SH-SY5Y (cell line): ENCODE data around the gene MELK.

Experiments
- GATA2 ChIP-seq: IDR thresholded peaks from 2 replicates; pipeline ENCODE4 v1.6.1; 2011; ENCODE audit warnings: mild to moderate bottlenecking, low read depth, low read length
- GATA3 ChIP-seq: IDR thresholded peaks from 2 replicates; pipeline ENCODE4 v1.6.1; 2011; ENCODE audit warnings: low read depth, mild to moderate bottlenecking, low read length, moderate library complexity

MELK gene

GRCh38 chr9:36572515-36573418 is at the start of gene MELK:
Gene MELK, plus strand, starts transcription at chr9:36572895. Its CDS starts 8,787 bp downstream, at chr9:36581682.
- TF ChIP-seq GATA3, result no peak
- 0 out of 2 replicates have a peak, but pooled peaks have one; percentile 7 for TF ChIP-seq GATA2

GRCh38 chr9:36530224-36530623 is 42.5 kb upstream of the MELK start:
- no peak for TF ChIP-seq GATA3
- no peak for TF ChIP-seq GATA2

DNA sequence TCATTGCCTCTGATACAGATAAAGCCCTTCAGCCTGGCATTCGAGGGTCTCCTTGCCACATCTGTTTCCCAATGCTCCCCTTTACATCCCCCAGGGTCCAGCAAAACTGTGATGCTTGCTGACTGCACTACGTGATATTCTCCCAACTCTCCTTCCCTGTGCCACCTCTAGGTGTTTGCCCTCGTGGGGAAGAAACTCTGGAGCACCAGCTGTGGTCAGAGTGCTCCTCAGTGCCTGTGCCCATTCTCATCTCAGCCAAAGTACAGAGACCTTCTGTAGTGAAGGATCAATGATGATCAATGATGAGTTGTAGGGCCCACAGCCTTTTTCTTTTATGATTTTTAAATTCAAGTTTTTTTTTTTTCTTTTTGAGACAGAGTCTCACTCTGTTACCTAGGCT is 40.3 kb upstream of the MELK start:
- TF ChIP-seq GATA3 (no peak), GATA2 (no peak)

GRCh38 chr9:36535107-36535506 is 37.6 kb upstream of the MELK start:
- TF ChIP-seq GATA2 (no peak), GATA3 (no peak)

DNA sequence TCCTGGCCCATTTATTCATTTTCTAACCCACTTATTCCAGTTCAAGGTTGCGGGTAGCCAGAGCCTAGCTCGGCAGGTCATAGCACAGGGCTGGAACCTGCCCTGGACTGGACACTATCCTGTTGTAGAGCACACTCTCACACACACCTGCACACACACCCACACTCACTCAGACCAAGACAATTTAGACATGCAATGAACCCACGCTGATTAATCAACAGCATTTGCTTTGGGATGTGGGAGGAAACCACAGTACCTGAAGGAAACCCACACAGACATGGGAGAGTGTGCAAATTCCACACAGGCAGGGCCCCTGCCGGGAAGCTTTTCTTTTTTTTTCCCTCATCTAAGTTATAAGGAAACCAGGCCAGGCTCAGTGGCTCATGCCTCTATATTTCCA is 34.8 kb upstream of the MELK start:
- TF ChIP-seq GATA2 (no peak), GATA3 (no peak)

- TF ChIP-seq GATA3 (no peak), GATA2 (no peak)
Measured at GRCh38 chr9:36542355-36542754, 30.3 kb upstream of the MELK start.

DNA sequence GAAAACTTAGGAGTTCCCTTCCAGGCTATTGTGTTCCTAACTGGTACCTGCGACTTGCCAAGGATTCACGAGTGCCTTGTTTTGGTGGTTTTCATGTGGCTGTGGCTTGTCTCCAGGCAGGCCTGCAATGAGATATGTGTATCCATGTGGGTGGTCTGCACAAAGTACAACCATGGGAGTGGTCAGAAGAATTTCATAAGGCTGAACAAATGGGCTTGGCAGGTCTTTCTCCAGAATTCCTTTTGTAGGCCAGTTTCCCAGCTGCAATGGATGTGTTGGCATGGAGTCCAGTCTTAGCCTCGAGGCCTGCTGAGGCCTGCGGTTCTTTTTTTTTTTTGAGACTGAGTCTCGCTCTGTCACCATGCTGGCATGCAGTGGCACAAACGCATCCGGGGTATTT is 28.8 kb upstream of the MELK start:
- no peak for TF ChIP-seq GATA3
- TF ChIP-seq GATA2, result no peak

DNA sequence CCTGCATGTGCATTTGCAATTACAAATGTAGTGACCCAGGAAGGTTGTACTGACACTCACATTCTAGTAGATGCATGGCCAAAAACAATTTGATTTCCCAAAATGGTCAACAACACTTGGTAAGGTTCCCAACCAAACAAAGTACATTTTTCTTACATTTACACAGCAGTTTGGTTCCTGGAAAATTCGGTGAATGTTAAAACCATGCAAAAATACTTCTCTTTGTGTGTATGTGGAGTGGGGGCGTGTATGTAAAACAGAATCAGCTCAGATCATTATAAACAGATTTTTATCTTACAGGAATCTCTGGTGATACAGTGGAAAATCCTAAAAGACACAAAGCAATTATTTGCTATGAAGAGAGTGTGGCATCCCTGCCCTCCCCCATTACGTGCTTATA is 25.1 kb upstream of the MELK start:
- TF ChIP-seq GATA2 (no peak), GATA3 (no peak)

DNA sequence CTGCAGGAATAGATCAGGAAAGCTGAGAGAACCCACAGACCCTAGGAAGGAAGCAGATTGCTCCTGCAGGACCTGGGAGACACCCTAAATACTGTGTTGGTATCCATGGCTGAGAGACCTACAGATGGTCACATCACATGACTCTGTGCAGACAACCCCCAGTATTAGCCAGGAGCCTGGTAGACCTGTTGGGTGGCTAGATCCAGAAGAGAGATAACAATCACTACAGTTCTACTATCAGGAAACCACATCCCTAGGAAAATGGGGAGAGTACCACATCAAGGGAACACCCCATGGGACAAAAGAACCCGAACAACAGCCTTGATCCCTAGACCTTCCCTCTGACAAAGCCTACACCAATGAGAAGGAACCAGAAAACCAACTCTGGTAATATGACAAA is 24.2 kb upstream of the MELK start:
- peak; percentile 44; the same call in 1 of the 2 replicates for TF ChIP-seq GATA2
- TF ChIP-seq GATA3, result no peak

- TF ChIP-seq GATA3 (no peak), GATA2 (no peak)
Measured at GRCh38 chr9:36550135-36550534, 22.6 kb upstream of the MELK start.

DNA sequence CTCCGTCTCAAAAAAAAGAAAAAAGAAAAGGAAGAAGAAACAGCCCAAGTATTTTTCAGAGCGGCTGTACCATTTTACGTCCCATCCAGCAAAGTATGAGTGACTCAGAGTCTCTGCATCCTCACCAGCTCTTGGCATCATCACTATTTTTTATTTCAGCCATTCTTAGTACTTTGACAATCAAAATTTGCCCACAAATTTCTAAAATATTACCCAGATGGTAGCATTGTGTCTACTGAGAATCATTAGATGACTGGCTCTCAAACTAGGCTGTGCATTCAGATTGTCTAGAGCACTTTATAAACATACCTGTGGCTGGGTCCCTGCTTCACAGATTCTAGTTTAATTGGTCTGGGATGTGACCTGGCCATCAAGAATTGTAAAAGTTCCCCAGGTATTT is 21.6 kb upstream of the MELK start:
- no peak for TF ChIP-seq GATA3
- no peak for TF ChIP-seq GATA2

DNA sequence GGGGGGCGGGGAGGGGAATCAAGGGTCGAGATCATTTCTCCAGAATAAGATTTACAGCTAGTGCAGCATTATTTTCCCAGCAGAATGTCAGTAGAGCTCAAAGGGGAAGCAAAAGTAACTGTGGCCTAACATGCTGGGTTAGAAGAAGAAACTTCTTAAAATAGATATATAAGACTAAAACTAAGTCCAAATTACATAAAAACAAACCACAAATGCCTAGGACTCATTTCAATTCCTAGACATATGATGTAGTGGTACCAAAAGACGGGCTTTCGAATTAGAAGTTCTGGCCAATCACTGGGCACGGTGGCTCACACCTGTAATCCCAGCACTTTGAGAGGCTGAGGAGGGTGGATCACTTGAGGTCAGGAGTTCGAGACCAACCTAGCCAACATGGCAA is 20.8 kb upstream of the MELK start:
- TF ChIP-seq GATA2, result no peak

DNA sequence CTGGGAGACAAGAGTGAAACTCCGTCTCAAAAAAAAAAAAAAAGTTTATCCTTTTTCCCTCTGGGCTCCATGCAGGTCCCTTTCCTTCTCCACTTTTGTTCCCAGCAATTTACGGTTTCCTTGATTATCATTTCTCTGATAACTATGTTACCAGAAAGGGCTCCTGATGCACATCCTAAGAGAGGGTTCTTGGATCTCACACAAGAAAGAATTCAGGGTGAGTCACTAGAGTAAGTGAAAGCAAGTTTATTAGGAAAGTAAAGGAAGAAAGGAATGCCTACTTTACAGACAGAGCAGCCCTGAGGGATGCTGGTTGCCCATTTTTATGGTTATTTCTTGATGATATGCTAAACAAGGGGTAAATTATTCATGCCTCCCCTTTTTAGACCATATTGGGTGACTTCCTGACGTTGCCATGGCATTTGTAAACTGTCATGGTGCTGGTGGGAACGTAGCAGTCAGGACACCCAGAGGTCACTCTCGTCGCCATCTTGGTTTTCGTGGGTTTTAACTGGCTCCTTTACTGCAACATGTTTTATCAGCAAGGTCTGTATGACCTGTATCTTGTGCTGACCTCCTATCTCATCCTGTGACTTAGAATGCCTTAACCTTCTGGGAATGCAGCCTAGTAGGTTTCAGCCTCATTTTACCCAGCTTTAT is 13.5 kb upstream of the MELK start:
- no peak for TF ChIP-seq GATA2
- TF ChIP-seq GATA3, result no peak

DNA sequence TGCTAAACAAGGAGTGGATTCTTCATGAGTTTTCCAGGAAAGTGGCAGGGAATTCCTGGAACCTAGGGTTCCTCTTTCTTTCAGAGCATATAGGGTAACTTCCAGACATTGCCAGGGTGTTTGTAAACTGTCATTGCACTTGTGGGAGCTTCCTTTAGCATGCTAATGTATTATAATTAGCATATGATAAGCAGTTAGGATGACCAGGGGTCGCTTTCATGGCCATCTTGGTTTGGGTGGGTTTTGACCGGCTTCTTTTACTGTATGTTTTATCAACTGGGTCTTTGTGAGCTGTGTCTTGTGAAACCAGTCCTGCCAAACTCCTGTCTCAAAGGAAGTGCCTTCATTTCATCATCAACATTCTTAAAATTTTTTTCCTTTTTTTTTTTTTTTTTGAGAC is 11.9 kb upstream of the MELK start:
- TF ChIP-seq GATA2, result no peak
- TF ChIP-seq GATA3, result no peak

DNA sequence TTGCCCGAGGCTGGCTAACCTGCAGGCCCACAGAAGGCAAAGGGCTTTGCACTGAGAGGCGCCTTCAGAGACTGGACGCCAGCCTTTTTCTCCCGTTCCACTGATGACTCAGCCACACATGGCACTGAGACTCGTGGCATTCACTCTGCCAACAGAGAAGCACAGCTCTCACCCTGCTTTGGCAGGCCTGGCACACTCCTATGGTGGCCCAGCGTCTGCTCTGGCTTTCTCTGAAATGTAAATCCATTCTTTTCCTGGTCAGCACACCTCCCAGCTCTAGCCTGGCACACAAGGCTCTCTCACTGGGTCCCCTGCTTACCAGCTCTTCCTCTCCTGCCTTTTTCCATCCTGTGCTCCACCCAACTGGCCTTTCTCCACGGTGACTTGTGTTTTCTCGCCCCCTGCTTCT is 5.9 kb upstream of the MELK start:
- TF ChIP-seq GATA3, result no peak
- TF ChIP-seq GATA2, result no peak

GRCh38 chr9:36571333-36571732 is 1.4 kb upstream of the MELK start:
- TF ChIP-seq GATA3, result no peak
- no peak for TF ChIP-seq GATA2
